ENCODE data around the gene KIF16B.

KIF16B gene

DNA sequence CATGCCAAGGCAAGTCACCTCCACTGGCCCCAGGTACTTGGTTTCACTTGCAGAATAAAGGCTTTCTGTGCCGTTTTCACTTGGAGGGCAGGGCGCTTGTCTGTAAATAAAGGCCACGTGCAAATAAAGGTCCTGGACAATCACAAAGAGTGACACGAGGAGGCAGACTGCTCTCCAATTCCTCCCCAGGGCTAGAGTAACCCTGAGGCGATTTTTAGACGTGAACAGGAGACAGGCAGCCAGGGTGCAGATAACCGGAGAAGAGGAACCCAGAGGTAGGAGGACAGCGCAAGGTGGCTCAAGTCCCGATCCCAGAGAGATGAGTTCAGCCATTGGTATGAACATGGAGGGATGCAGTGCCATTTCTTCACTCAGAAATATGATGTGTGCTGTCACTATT, 327.4 kb downstream of the KIF16B start:
- Histone ChIP-seq H3K27ac (ENCODE audit: extremely low read depth, low read depth, low read length) (no peak overlapping the region), H3K36me3 (ENCODE audit: control insufficient read depth in 2 of 2, insufficient read depth in 1 of 2, low read length in 2 of 2) (no peaks in the 10 kb centered on the region), H3K4me1 (ENCODE audit: control insufficient read depth, insufficient read depth, low read length) (no peaks in the 10 kb centered on the region), H3K9me3 (ENCODE audit: control insufficient read depth, insufficient read depth, low read depth, low read length) (no peaks in the 10 kb centered on the region), H3K4me3 (ENCODE audit: low read depth, low read length) (no peak overlapping the region)
- POLR2A ChIA-PET: no interaction called here
- TF ChIP-seq ZNF2 (tag by site-specific recombination; IDR thresholded peaks at IDR 0.05) (no peak), GLI2 (tag by site-specific recombination; IDR thresholded peaks at IDR 0.05; ENCODE audit: borderline replicate concordance, low read depth) (no peak), ZNF155 (tag by site-specific recombination; IDR thresholded peaks at IDR 0.05) (no peak)
- TF ChIP-seq, protein P1, sequence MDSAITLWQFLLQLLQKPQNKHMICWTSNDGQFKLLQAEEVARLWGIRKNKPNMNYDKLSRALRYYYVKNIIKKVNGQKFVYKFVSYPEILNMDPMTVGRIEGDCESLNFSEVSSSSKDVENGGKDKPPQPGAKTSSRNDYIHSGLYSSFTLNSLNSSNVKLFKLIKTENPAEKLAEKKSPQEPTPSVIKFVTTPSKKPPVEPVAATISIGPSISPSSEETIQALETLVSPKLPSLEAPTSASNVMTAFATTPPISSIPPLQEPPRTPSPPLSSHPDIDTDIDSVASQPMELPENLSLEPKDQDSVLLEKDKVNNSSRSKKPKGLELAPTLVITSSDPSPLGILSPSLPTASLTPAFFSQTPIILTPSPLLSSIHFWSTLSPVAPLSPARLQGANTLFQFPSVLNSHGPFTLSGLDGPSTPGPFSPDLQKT (IDR thresholded peaks at IDR 0.05; ENCODE audit: borderline replicate concordance, low read depth, low read length): no peak
- TF ChIP-seq, protein P2, sequence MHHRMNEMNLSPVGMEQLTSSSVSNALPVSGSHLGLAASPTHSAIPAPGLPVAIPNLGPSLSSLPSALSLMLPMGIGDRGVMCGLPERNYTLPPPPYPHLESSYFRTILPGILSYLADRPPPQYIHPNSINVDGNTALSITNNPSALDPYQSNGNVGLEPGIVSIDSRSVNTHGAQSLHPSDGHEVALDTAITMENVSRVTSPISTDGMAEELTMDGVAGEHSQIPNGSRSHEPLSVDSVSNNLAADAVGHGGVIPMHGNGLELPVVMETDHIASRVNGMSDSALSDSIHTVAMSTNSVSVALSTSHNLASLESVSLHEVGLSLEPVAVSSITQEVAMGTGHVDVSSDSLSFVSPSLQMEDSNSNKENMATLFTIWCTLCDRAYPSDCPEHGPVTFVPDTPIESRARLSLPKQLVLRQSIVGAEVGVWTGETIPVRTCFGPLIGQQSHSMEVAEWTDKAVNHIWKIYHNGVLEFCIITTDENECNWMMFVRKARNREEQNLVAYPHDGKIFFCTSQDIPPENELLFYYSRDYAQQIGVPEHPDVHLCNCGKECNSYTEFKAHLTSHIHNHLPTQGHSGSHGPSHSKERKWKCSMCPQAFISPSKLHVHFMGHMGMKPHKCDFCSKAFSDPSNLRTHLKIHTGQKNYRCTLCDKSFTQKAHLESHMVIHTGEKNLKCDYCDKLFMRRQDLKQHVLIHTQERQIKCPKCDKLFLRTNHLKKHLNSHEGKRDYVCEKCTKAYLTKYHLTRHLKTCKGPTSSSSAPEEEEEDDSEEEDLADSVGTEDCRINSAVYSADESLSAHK (tag by site-specific recombination; IDR thresholded peaks at IDR 0.05): no peak
- CTCF ChIA-PET: no interaction called here

DNA sequence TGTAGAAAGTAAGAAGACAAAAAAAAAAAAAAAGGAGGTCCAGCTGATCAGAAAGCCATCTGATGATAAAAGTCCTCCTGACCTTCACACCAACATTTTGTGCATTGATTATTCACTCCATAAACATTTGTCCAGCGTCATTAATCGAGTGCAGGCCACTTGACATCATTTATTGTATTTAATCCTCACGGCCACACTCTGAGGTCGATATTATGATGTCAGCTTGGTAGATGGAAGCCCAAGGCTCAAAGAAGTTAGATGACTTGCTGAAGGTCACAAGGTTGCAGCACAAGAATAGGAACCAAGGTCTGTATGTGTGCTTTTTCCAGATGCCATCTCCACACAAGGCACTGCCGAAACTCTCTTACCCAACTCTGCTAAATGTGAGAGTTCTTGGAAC, 328.4 kb downstream of the KIF16B start:
- Histone ChIP-seq H3K9me3 (ENCODE audit: control insufficient read depth, insufficient read depth, low read depth, low read length) (no peaks in the 10 kb centered on the region), H3K4me3 (ENCODE audit: low read depth, low read length) (no peak overlapping the region), H3K27ac (ENCODE audit: extremely low read depth, low read depth, low read length) (no peak overlapping the region), H3K4me1 (ENCODE audit: control insufficient read depth, insufficient read depth, low read length) (no peaks in the 10 kb centered on the region), H3K36me3 (ENCODE audit: control insufficient read depth in 2 of 2, insufficient read depth in 1 of 2, low read length in 2 of 2) (no peaks in the 10 kb centered on the region)
- POLR2A ChIA-PET: no interaction called here
- TF ChIP-seq, protein P3, sequence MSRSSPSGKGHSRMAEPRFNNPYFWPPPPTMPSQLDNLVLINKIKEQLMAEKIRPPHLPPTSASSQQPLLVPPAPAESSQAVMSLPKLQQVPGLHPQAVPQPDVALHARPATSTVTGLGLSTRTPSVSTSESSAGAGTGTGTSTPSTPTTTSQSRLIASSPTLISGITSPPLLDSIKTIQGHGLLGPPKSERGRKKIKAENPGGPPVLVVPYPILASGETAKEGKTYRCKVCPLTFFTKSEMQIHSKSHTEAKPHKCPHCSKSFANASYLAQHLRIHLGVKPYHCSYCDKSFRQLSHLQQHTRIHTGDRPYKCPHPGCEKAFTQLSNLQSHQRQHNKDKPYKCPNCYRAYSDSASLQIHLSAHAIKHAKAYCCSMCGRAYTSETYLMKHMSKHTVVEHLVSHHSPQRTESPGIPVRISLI (tag by site-specific recombination; IDR thresholded peaks at IDR 0.05): no peak
- no peak for TF ChIP-seq MEIS1 (CRISPR knock-in tag; IDR thresholded peaks at IDR 0.05; ENCODE audit: borderline replicate concordance)
- TF ChIP-seq GLI2 (tag by site-specific recombination; IDR thresholded peaks at IDR 0.05; ENCODE audit: borderline replicate concordance, low read depth): no peak
- TF ChIP-seq ZNF302 (tag by site-specific recombination; IDR thresholded peaks at IDR 0.05; ENCODE audit: low read depth): no peak
- CTCF ChIA-PET: no interaction called here

DNA sequence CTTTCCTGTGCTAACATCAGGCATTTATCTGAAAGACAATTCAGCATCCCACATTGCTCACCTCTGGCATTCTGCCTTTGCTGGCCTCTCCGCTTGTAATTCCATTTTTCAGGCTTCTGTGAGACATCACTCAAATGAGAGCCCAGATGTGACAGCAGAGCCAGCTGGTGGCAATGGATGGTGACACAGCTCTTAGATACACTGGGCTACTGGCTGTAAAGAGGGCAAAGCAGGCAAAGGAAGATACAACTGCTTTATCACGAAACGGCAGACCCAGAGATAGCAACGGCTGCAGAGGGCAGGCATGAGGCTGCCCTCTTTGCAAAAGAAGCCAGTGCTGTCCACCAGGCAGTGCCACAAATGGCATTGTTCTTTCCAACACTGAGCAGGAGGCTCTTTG, 329.8 kb downstream of the KIF16B start:
- POLR2A ChIA-PET: no interaction called here
- Histone ChIP-seq H3K27ac (ENCODE audit: extremely low read depth, low read depth, low read length) (no peak overlapping the region), H3K36me3 (ENCODE audit: control insufficient read depth in 2 of 2, insufficient read depth in 1 of 2, low read length in 2 of 2) (no peaks in the 10 kb centered on the region), H3K4me3 (ENCODE audit: low read depth, low read length) (no peak overlapping the region), H3K9me3 (ENCODE audit: control insufficient read depth, insufficient read depth, low read depth, low read length) (no peaks in the 10 kb centered on the region), H3K4me1 (ENCODE audit: control insufficient read depth, insufficient read depth, low read length) (no peaks in the 10 kb centered on the region)
- no peak for TF ChIP-seq ZNF768 (tag by site-specific recombination; IDR thresholded peaks at IDR 0.05)
- no peak for TF ChIP-seq ZNF560 (tag by site-specific recombination; IDR thresholded peaks at IDR 0.05; ENCODE audit: borderline replicate concordance)
- no peak for TF ChIP-seq KLF10 (tag by site-specific recombination; IDR thresholded peaks at IDR 0.05)
- TF ChIP-seq ZNF514 (tag by site-specific recombination; IDR thresholded peaks at IDR 0.05): no peak
- TF ChIP-seq, protein P4, sequence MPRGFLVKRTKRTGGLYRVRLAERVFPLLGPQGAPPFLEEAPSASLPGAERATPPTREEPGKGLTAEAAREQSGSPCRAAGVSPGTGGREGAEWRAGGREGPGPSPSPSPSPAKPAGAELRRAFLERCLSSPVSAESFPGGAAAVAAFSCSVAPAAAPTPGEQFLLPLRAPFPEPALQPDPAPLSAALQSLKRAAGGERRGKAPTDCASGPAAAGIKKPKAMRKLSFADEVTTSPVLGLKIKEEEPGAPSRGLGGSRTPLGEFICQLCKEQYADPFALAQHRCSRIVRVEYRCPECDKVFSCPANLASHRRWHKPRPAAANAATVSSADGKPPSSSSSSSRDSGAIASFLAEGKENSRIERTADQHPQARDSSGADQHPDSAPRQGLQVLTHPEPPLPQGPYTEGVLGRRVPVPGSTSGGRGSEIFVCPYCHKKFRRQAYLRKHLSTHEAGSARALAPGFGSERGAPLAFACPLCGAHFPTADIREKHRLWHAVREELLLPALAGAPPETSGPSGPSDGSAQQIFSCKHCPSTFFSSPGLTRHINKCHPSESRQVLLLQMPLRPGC (tag by site-specific recombination; IDR thresholded peaks at IDR 0.05): no peak
- no peak for TF ChIP-seq ZNF19 (tag by site-specific recombination; IDR thresholded peaks at IDR 0.05; ENCODE audit: low read depth)
- TF ChIP-seq SCRT1 (tag by site-specific recombination; IDR thresholded peaks at IDR 0.05; ENCODE audit: borderline replicate concordance): no peak
- TF ChIP-seq GLI4 (tag by site-specific recombination; IDR thresholded peaks at IDR 0.05): no peak
- TF ChIP-seq, protein P5, sequence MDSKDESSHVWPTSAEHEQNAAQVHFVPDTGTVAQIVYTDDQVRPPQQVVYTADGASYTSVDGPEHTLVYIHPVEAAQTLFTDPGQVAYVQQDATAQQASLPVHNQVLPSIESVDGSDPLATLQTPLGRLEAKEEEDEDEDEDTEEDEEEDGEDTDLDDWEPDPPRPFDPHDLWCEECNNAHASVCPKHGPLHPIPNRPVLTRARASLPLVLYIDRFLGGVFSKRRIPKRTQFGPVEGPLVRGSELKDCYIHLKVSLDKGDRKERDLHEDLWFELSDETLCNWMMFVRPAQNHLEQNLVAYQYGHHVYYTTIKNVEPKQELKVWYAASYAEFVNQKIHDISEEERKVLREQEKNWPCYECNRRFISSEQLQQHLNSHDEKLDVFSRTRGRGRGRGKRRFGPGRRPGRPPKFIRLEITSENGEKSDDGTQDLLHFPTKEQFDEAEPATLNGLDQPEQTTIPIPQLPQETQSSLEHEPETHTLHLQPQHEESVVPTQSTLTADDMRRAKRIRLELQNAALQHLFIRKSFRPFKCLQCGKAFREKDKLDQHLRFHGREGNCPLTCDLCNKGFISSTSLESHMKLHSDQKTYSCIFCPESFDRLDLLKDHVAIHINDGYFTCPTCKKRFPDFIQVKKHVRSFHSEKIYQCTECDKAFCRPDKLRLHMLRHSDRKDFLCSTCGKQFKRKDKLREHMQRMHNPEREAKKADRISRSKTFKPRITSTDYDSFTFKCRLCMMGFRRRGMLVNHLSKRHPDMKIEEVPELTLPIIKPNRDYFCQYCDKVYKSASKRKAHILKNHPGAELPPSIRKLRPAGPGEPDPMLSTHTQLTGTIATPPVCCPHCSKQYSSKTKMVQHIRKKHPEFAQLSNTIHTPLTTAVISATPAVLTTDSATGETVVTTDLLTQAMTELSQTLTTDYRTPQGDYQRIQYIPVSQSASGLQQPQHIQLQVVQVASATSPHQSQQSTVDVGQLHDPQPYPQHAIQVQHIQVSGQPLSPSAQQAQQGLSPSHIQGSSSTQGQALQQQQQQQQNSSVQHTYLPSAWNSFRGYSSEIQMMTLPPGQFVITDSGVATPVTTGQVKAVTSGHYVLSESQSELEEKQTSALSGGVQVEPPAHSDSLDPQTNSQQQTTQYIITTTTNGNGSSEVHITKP (tag by site-specific recombination; IDR thresholded peaks at IDR 0.05): no peak
- TF ChIP-seq ZNF626 (tag by site-specific recombination; IDR thresholded peaks at IDR 0.05): no peak
- TF ChIP-seq ZNF223 (tag by site-specific recombination; IDR thresholded peaks at IDR 0.05): no peak
- TF ChIP-seq ZNF132 (tag by site-specific recombination; IDR thresholded peaks at IDR 0.05; ENCODE audit: borderline replicate concordance): no peak
- TF ChIP-seq ZNF266 (tag by site-specific recombination; IDR thresholded peaks at IDR 0.05; ENCODE audit: low read depth): no peak
- no peak for TF ChIP-seq PRDM1 (tag by site-specific recombination; IDR thresholded peaks at IDR 0.05)
- no peak for TF ChIP-seq ZNF830 (tag by site-specific recombination; IDR thresholded peaks at IDR 0.05; ENCODE audit: low read depth)
- CTCF ChIA-PET: no interaction called here

Measured in HEK293 (cell line).